K562 (cell line): Measurements from ENCODE around the gene JAM2. TPM values are rescaled to one million over a fixed set of nuclear protein-coding genes. Genes with fewer than 3 reads are reported as not detected.

ENCODE experiments used
- ASH1L ChIP-seq: fragments of 450-650 bp; IDR thresholded peaks from 2 replicates; pipeline ENCODE4 v1.6.1; 2018; ENCODE audit warnings: borderline replicate concordance, mild to moderate bottlenecking, low read depth; ENCODE audit not compliant: partially characterized antibody
- ATF7 ChIP-seq: fragments of 450-650 bp; IDR thresholded peaks from 2 replicates; pipeline ENCODE4 v1.7.1; 2014; ENCODE audit warnings: mild to moderate bottlenecking, moderate library complexity
- CHD7 ChIP-seq: fragments of 200-600 bp; sonication (generic); IDR thresholded peaks from one replicate; pipeline ENCODE4 v1.6.1; 2012; ENCODE audit warnings: mild to moderate bottlenecking, low read depth, low read length, inconsistent platforms
- CREM ChIP-seq: IDR thresholded peaks from 2 replicates; pipeline ENCODE4 v1.6.1; 2014; ENCODE audit warnings: antibody characterized with exemption, low read depth
- DIDO1 ChIP-seq: fragments of 450-650 bp; IDR thresholded peaks from 2 replicates; pipeline ENCODE4 v1.6.1; 2016; ENCODE audit warnings: low read depth, missing biosample characterization, missing genetic modification characterization
- NR1H2 ChIP-seq: sonication (generic); formaldehyde crosslinking; IDR thresholded peaks from 2 replicates; pipeline ENCODE4 v1.4.0; 2020; ENCODE audit warnings: mild to moderate bottlenecking, missing genetic modification reagents
- POLR3G ChIP-seq: IDR thresholded peaks from 2 replicates; pipeline ENCODE4 v1.6.1; 2011; ENCODE audit not compliant: insufficient read length, insufficient replicate concordance; ENCODE audit errors: extremely low read depth
- RFX5 ChIP-seq: IDR thresholded peaks from 2 replicates; pipeline ENCODE4 v1.6.1; 2011; ENCODE audit warnings: low read depth, mild to moderate bottlenecking, improper control_type of control experiment, low read length
- SIN3B ChIP-seq: fragments of 450-650 bp; IDR thresholded peaks from 2 replicates; pipeline ENCODE4 v1.6.1; 2017; ENCODE audit warnings: low read depth, mild to moderate bottlenecking, moderate library complexity
- TFE3 ChIP-seq: fragments of 450-650 bp; formaldehyde crosslinking; IDR thresholded peaks from 2 replicates; pipeline ENCODE4 v1.4.0; 2020; ENCODE audit warnings: mild to moderate bottlenecking, mixed read lengths
- ZBTB7A ChIP-seq: IDR thresholded peaks from 2 replicates; pipeline ENCODE4 v1.6.1; 2011; ENCODE audit warnings: low read depth, mild to moderate bottlenecking, low read length, moderate library complexity, borderline replicate concordance; ENCODE audit not compliant: control insufficient read depth
- ZBTB8A ChIP-seq: fragments of 450-650 bp; IDR thresholded peaks from 2 replicates; pipeline ENCODE4 v1.6.1; 2018; ENCODE audit warnings: mild to moderate bottlenecking, moderate library complexity; ENCODE audit not compliant: partially characterized antibody
- ZNF239 ChIP-seq: fragments of 250-450 bp; sonication (Bioruptor Pico); IDR thresholded peaks from 2 replicates; pipeline ENCODE4 v1.4.0; 2020; ENCODE audit warnings: mild to moderate bottlenecking
- ZNF324 ChIP-seq: fragments of 250-450 bp; sonication (Bioruptor Pico); IDR thresholded peaks from 2 replicates; pipeline ENCODE4 v1.4.0; 2020; ENCODE audit warnings: mild to moderate bottlenecking
- ZNF695 ChIP-seq: fragments of 450-650 bp; formaldehyde crosslinking; IDR thresholded peaks from 2 replicates; pipeline ENCODE4 v1.4.0; 2020; ENCODE audit warnings: mild to moderate bottlenecking, moderate library complexity
- polyA plus RNA-seq, 8 experiments: library from polyadenylated mRNA; depleted of rRNA in 4 of 8; stranded (reverse) in 5 of 8; unstranded in 3 of 8; fragments of >200 nt; fragmentation: Nextera tagmentation in 2 of 8; fragmentation: Illumina TruSeq in 1 of 8; extraction: Ambion mirVana in 2 of 8; extraction: Trizol in 1 of 8; gene quantifications; 2 replicates each; pipeline versions ENCODE4 v1.2.1 to v1.2.3, GENCODE V29; 2011 to 2014; ENCODE audit warnings: inconsistent platforms in 1 of 8, missing spikeins in 1 of 8
- total RNA-seq, 7 experiments: library from RNA; depleted of rRNA in 6 of 7; stranded (reverse); fragments of >200 nt in 6 of 7; fragmentation: Illumina TruSeq in 2 of 7; extraction: Trizol in 2 of 7; gene quantifications; 2 replicates each; pipeline versions ENCODE4 v1.2.1 to v1.2.3, GENCODE V29; 2011 to 2021; ENCODE audit warnings: low replicate concordance in 1 of 7

Gene JAM2
- total and polyA plus RNA-seq, 9 of the 15 experiments (the other 6 are each of a cell fraction or from before 2014, with no cell fraction given): 0.03 to 0.08 (median 0.07) TPM; not detected in 6

- TF ChIP-seq CHD7: peak; percentile 47
- TF ChIP-seq SIN3B: peak; percentile 99
- 0 out of 2 replicates have a peak, but pooled peaks have one; percentile 32 for TF ChIP-seq ZNF239 (CRISPR knock-in tag)
- 0 out of 2 replicates have a peak, but pooled peaks have one; percentile 23 for TF ChIP-seq RFX5
- TF ChIP-seq ZNF695 (CRISPR knock-in tag): no peak
- TF ChIP-seq POLR3G: no peak
- no peak for TF ChIP-seq ZNF324
- TF ChIP-seq ASH1L: no peak
- TF ChIP-seq DIDO1 (tag): peak; percentile 97
- no peak for TF ChIP-seq ZBTB8A
- TF ChIP-seq NR1H2 (CRISPR knock-in tag): no peak
- TF ChIP-seq ATF7: peak; percentile 70
- TF ChIP-seq CREM: peak; percentile 89
- TF ChIP-seq ZBTB7A: peak; percentile 95
- no peak for TF ChIP-seq TFE3 (CRISPR knock-in tag)
These were observed 31.7 kb upstream of the JAM2 start, which contains the start of gene MRPL39 (continued) for GRCh38 chr21:25607151-25608043.
